Fibroblast of lung (primary cell): ENCODE results near the gene GPAM. TPM values are rescaled to one million over a fixed set of nuclear protein-coding genes. Genes with fewer than 3 reads are reported as not detected.

ENCODE experiments used
- DNase-seq, 2 donors: peaks; one replicate each; pipeline versions ENCODE4 v3.0.0 to v3.0.0-alpha.2; 2010; ENCODE audit warnings: low read depth in 2 of 2
- H2AFZ ChIP-seq: 2 replicates; pipeline ENCODE4 v1.5.1; 2012; ENCODE audit warnings: low read length, control low read depth, inconsistent platforms
- H3K27ac ChIP-seq: 2 replicates; pipeline ENCODE4 v1.5.1; 2011; ENCODE audit warnings: low read length, control low read depth; ENCODE audit not compliant: insufficient read depth
- H3K27me3 ChIP-seq: 2 replicates; pipeline ENCODE4 v1.5.1; 2011; ENCODE audit warnings: mild to moderate bottlenecking, low read length; ENCODE audit not compliant: control insufficient read depth, insufficient read depth
- H3K36me3 ChIP-seq: 2 replicates; pipeline ENCODE4 v1.5.1; 2011; ENCODE audit warnings: low read length; ENCODE audit not compliant: control insufficient read depth, insufficient read depth
- H3K4me1 ChIP-seq: 2 replicates; pipeline ENCODE4 v1.5.1; 2011; ENCODE audit warnings: low read length; ENCODE audit not compliant: control insufficient read depth, insufficient read depth; ENCODE audit errors: extremely low read depth
- H3K4me2 ChIP-seq: 2 replicates; pipeline ENCODE4 v1.5.1; 2011; ENCODE audit warnings: low read length, control low read depth; ENCODE audit not compliant: insufficient read depth; ENCODE audit errors: extremely low read depth
- H3K4me3 ChIP-seq, 4 experiments: fragments of 200-600 bp in 1 of 4; sonication (generic) in 1 of 4; replicated peaks in 1 of 4; 2 replicates each; pipeline ENCODE4 v1.5.1; 2011 to 2016; ENCODE audit warnings: low read length in 4 of 4, low read depth in 3 of 4, mild to moderate bottlenecking in 3 of 4, control low read depth in 2 of 4, inconsistent platforms in 1 of 4, mixed read lengths in 1 of 4; ENCODE audit not compliant: insufficient read depth in 1 of 4; ENCODE audit errors: control extremely low read depth in 1 of 4
- H3K79me2 ChIP-seq: 2 replicates; pipeline ENCODE4 v1.5.1; 2012; ENCODE audit warnings: mild to moderate bottlenecking, low read length, inconsistent platforms; ENCODE audit not compliant: control insufficient read depth, insufficient read depth
- H3K9ac ChIP-seq: 2 replicates; pipeline ENCODE4 v1.5.1; 2011; ENCODE audit warnings: mild to moderate bottlenecking, low read length, control low read depth; ENCODE audit not compliant: insufficient read depth
- H3K9me3 ChIP-seq: 2 replicates; pipeline ENCODE4 v1.5.1; 2012; ENCODE audit warnings: low read depth, low read length; ENCODE audit not compliant: control insufficient read depth, insufficient read depth
- H4K20me1 ChIP-seq: 2 replicates; pipeline ENCODE4 v1.5.1; 2011; ENCODE audit warnings: low read length; ENCODE audit not compliant: control insufficient read depth, insufficient read depth; ENCODE audit errors: extremely low read depth
- CTCF ChIP-seq, 2 donors: IDR thresholded peaks in 1 of 2; conservative IDR thresholded peaks in 1 of 2; 1 replicate in 1 of 2; 2 replicates in 1 of 2; pipeline ENCODE4 v1.5.1; 2011 to 2012; ENCODE audit warnings: low read length in 2 of 2, control low read depth in 1 of 2, inconsistent platforms in 1 of 2, low read depth in 1 of 2, mild to moderate bottlenecking in 1 of 2
- EZH2 ChIP-seq: IDR thresholded peaks from 2 replicates; pipeline ENCODE4 v1.5.1; 2012; ENCODE audit warnings: low read length, control low read depth, mild to moderate bottlenecking; ENCODE audit errors: missing control alignments
- polyA plus RNA-seq, 2 donors: library from polyadenylated mRNA; depleted of rRNA in 1 of 2; stranded (reverse) in 1 of 2; unstranded in 1 of 2; fragments of >200 nt; gene quantifications; 2 replicates each; pipeline ENCODE4 v1.2.1, GENCODE V29; 2011 to 2012; ENCODE audit warnings: missing spikeins in 1 of 2
- total RNA-seq: library from RNA; depleted of rRNA; stranded (reverse); fragments of >200 nt; gene quantifications from 2 replicates; pipeline ENCODE4 v1.2.1, GENCODE V29; 2014

Gene GPAM
- total and polyA plus RNA-seq, 2 donors (not counting 1 experiment from before 2014, with no cell fraction given): 10.1 to 17.0 TPM

DNA sequence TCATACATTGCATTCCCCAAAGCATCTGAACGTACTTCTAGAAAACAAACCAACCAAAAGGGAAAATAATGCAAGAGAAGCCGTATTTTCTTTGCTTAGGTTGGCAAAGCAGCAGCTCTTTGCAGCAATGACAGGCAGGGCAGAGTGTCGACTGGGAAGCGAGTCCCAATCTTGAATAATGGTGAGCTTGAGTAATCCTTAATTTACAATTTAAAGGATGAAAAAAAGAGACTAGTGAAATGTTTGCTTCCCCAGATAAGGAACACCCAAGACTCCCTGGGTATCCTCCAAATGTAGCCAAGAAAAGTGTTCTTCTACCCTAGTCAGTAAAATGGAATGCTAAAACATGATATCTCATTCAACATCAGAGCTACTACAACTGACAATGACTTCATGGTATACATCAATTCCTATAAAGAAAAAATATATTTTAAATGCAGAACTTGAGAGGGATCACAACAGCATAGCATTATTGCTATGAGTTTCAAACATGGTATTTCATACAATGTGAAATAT lies 32.0 kb downstream of the GPAM start:
- Histone ChIP-seq H2AFZ (no peak overlapping the region), H3K4me3 (no peak overlapping the region), H4K20me1 (no peaks in the 10 kb centered on the region), H3K27ac (no peak overlapping the region), H3K9me3 (no peaks in the 10 kb centered on the region), H3K79me2 (no peaks in the 10 kb centered on the region), H3K4me2 (no peak overlapping the region), H3K27me3 (no peaks in the 10 kb centered on the region), H3K4me1 (no peaks in the 10 kb centered on the region), H3K9ac (no peak overlapping the region), H3K36me3 (no peaks in the 10 kb centered on the region)
- no peak for TF ChIP-seq CTCF (conservative IDR thresholded peaks at IDR 0.05 in 1 of 2, IDR thresholded peaks at IDR 0.05 in 1 of 2; ENCODE audit: low read depth in 1 of 2, low read length in 2 of 2)
- no peak for TF ChIP-seq EZH2
- DNase-seq: peak in 1 of 2 donors; percentile 33

DNA sequence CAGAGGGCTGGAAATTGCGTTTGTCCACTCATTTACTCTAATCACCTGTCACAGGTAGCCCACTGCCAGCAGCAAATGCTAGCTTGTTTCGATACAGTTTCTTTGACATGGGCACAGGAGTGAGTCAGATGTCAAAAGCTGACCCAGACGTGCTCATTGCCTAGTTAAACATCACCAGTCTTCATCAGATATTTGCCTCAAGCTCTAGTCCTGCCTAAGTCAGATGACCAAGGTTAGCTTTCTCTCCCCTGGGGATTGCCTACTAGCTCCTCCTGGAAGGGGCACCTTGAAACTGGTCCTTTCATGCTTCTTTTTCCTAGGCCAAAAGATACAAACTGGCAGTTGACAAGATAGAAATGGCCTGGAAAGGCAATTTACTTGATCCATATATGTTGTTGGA lies 35.2 kb downstream of the GPAM start:
- Histone ChIP-seq H3K27ac (no peak overlapping the region), H3K9ac (no peak overlapping the region), H3K27me3 (no peaks in the 10 kb centered on the region), H3K4me3 (no peak overlapping the region), H3K79me2 (no peaks in the 10 kb centered on the region), H4K20me1 (no peaks in the 10 kb centered on the region), H3K36me3 (no peaks in the 10 kb centered on the region), H3K4me2 (no peak overlapping the region), H2AFZ (no peak overlapping the region), H3K4me1 (no peaks in the 10 kb centered on the region), H3K9me3 (no peaks in the 10 kb centered on the region)
- TF ChIP-seq CTCF (conservative IDR thresholded peaks at IDR 0.05 in 1 of 2, IDR thresholded peaks at IDR 0.05 in 1 of 2; ENCODE audit: low read depth in 1 of 2, low read length in 2 of 2) (no peak), EZH2 (no peak)
- DNase-seq: no peak

DNA sequence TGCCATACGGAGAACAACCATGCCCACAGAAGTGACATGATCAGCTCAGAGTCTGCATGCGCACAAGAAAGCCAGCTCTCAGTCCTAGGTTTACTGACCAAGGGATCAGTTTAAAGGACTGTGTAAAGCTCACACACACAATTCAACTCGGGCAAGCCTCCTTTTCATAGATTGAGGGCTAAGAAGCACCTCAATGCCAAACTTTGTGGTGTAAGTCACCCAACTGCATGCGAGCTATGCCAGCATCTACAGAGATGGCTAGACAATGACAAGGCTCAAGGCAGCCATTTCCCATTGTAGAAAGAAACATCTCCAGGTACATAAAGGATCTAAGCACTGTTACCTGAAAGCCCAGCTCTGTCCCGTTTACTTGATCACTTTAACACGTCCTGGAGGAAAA lies 36.8 kb downstream of the GPAM start:
- no peak overlapping the region for H3K4me3 ChIP-seq
- H3K9me3 ChIP-seq: no peaks in the 10 kb centered on the region
- H3K27me3 ChIP-seq: no peaks in the 10 kb centered on the region
- no peaks in the 10 kb centered on the region for H4K20me1 ChIP-seq
- DNase-seq: no peak
- no peaks in the 10 kb centered on the region for H3K79me2 ChIP-seq
- H3K4me2 ChIP-seq: no peak overlapping the region
- H3K9ac ChIP-seq: no peak overlapping the region
- H3K4me1 ChIP-seq: no peaks in the 10 kb centered on the region
- H3K27ac ChIP-seq: no peak overlapping the region
- TF ChIP-seq CTCF (conservative IDR thresholded peaks at IDR 0.05 in 1 of 2, IDR thresholded peaks at IDR 0.05 in 1 of 2; ENCODE audit: low read depth in 1 of 2, low read length in 2 of 2) (no peak), EZH2 (no peak)
- H2AFZ ChIP-seq: no peak overlapping the region
- no peaks in the 10 kb centered on the region for H3K36me3 ChIP-seq
